Kidney (tissue), 13 donors: ENCODE data around the gene MSL3B.

ENCODE experiments used
- DNase-seq, 5 donors: peaks; one replicate each; pipeline ENCODE4 v3.0.0-alpha.2; 2013 to 2020
- FAIRE-seq: peaks from 2 replicates; lab custom pipeline; 2012; peaks lifted over from hg19 to GRCh38; lab: Jason Lieb, UNC
- H3K27ac ChIP-seq, 2 donors: one replicate each; pipeline ENCODE4 v1.7.0; 2013; ENCODE audit warnings: low read depth in 2 of 2, low read length in 2 of 2, inconsistent platforms in 1 of 2
- H3K27me3 ChIP-seq: one replicate; pipeline ENCODE4 v1.7.1; 2013; ENCODE audit warnings: low read length, inconsistent platforms; ENCODE audit not compliant: control insufficient read depth, insufficient read depth
- H3K36me3 ChIP-seq, 3 donors: one replicate each; pipeline versions ENCODE4 v1.7.0 to v1.7.1; 2013; ENCODE audit warnings: low read length in 3 of 3, control low read depth in 1 of 3, inconsistent platforms in 1 of 3; ENCODE audit not compliant: insufficient read depth in 3 of 3, control insufficient read depth in 2 of 3
- H3K4me1 ChIP-seq, 3 donors: one replicate each; pipeline versions ENCODE4 v1.7.0 to v1.7.1; 2013; ENCODE audit warnings: low read length in 3 of 3, inconsistent platforms in 1 of 3, low read depth in 1 of 3; ENCODE audit not compliant: control insufficient read depth in 2 of 3, insufficient read depth in 2 of 3
- H3K4me3 ChIP-seq, 3 donors: one replicate each; pipeline versions ENCODE4 v1.7.0 to v1.8.1; 2013; ENCODE audit warnings: low read length in 3 of 3, control low read depth in 1 of 3, inconsistent platforms in 1 of 3
- H3K9ac ChIP-seq, 3 donors: one replicate each; pipeline versions ENCODE4 v1.7.0 to v1.7.1; 2013; ENCODE audit warnings: low read length in 3 of 3, control low read depth in 1 of 3, inconsistent platforms in 1 of 3
- H3K9me3 ChIP-seq, 3 donors: one replicate each; pipeline versions ENCODE4 v1.7.0 to v1.7.1; 2013; ENCODE audit warnings: low read length in 3 of 3, control low read depth in 1 of 3, inconsistent platforms in 1 of 3; ENCODE audit not compliant: control insufficient read depth in 2 of 3, insufficient read depth in 1 of 3
- CTCF ChIP-seq: IDR thresholded peaks from 3 replicates; pipeline ENCODE4 v1.5.1; 2012; ENCODE audit warnings: mild to moderate bottlenecking, moderate library complexity, borderline replicate concordance; ENCODE audit not compliant: insufficient read depth; ENCODE audit errors: extremely low read depth
- intact Hi-C: fragments of 100-400 bp; cut with DNase I; formaldehyde crosslinking; loops from one replicate; pipeline ENCODE4 v1.11.1; 2022
- donor health status: control.
- donor health status: control.
- donor health status: control.
- donor health status: control.
- donor health status: control.
- donor health status: DM: yes; HTN: yes; CAD: no.
- donor health status: Normal renal cell carcinoma (clear cell type).

Gene MSL3B

DNA sequence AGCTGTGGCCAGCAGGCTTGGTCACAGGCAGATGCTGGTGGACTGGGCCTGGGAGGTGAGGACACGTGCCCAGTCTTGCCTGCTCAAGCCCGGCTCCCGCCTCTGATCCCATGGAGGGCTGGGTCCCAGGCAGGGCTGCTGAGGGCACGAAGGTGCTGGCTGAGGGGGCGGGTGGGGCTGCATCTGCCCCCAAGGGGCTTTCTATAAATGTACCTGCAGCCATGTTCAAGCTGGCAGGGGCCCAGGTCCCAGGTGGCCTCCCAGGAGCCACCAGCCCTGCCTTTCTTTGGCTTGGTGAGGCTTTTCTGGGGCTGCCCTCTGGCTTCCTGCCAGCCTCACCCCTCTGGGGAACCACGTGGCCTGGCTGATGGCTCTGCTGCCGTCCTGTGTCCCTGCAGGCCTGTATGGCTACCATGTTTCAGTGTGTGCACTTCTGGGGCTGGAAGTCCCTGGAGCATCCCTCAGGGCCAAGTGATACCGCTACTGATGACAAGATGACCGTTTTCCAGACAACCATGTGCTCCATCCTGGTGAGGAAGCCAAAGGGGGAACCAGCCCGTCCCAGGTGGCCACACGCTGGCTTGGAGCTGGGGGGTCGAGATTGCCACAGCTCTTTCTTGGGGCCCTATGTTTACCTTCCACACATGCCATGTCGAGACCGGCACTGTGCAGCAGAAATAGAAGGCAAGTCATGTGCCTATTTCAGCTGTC lies 37.0 kb downstream of the MSL3B start:
- DNase-seq (peak in 3 of 5 donors; percentile 8 to 66 (median 32)), FAIRE-seq (no peak)
- Histone ChIP-seq H3K27me3 (no peaks in the 10 kb centered on the region), H3K9ac (no peak overlapping the region), H3K4me1 (no peaks in the 10 kb centered on the region), H3K36me3 (no peaks in the 10 kb centered on the region), H3K27ac (no peak overlapping the region), H3K9me3 (no peaks in the 10 kb centered on the region), H3K4me3 (no peak overlapping the region)
- no peak for TF ChIP-seq CTCF
- intact Hi-C loops: no loop called here

GRCh38 chr2:233830111-233830802 lies 37.9 kb downstream of the MSL3B start:
- no peaks in the 10 kb centered on the region for H3K27me3 ChIP-seq
- H3K9ac ChIP-seq: no peak overlapping the region
- FAIRE-seq (no peak), DNase-seq (peak in 2 of 5 donors; percentile 8 to 24)
- H3K4me3 ChIP-seq: no peak overlapping the region
- TF ChIP-seq CTCF: no peak
- no peak overlapping the region for H3K27ac ChIP-seq
- intact Hi-C loops: no loop called here
- no peaks in the 10 kb centered on the region for H3K36me3 ChIP-seq
- H3K4me1 ChIP-seq: no peaks in the 10 kb centered on the region
- H3K9me3 ChIP-seq: no peaks in the 10 kb centered on the region

GRCh38 chr2:233829193-233830110 lies 38.7 kb downstream of the MSL3B start:
- peak in 2 of 5 donors; percentile 7 to 9 for DNase-seq
- no peaks in the 10 kb centered on the region for H3K27me3 ChIP-seq
- no peak for TF ChIP-seq CTCF
- intact Hi-C loops: no loop called here
- no peak overlapping the region for H3K27ac ChIP-seq
- H3K36me3 ChIP-seq: no peaks in the 10 kb centered on the region
- FAIRE-seq: no peak
- no peaks in the 10 kb centered on the region for H3K4me1 ChIP-seq
- H3K9ac ChIP-seq: no peak overlapping the region
- H3K4me3 ChIP-seq: no peak overlapping the region
- no peaks in the 10 kb centered on the region for H3K9me3 ChIP-seq
